PFSK-1 (cell line): ENCODE measurements around the gene ASIC4.

ENCODE experiments used
- FOXP2 ChIP-seq: optimal IDR thresholded peaks from 2 replicates; pipeline ENCODE3; 2011; ENCODE audit warnings: borderline replicate concordance, control low read depth, inconsistent platforms; ENCODE audit not compliant: insufficient read depth; ENCODE audit errors: extremely low read length, extremely low read depth
- POLR2AphosphoS5 ChIP-seq: IDR thresholded peaks from 2 replicates; pipeline ENCODE4 v1.6.1; 2012; ENCODE audit warnings: low read depth, mild to moderate bottlenecking, control low read depth, low read length, moderate library complexity
- REST ChIP-seq, 2 experiments: IDR thresholded peaks; 2 replicates each; pipeline versions ENCODE4 v1.6.1 to v1.8.0; 2011 to 2012; ENCODE audit warnings: low read depth in 2 of 2, low read length in 2 of 2, control low read depth in 1 of 2, inconsistent platforms in 1 of 2, mild to moderate bottlenecking in 1 of 2, moderate library complexity in 1 of 2; ENCODE audit not compliant: insufficient read depth in 1 of 2
- SIN3A ChIP-seq: IDR thresholded peaks from 2 replicates; pipeline ENCODE4 v1.6.1; 2012; ENCODE audit warnings: mild to moderate bottlenecking, low read length, moderate library complexity, borderline replicate concordance; ENCODE audit not compliant: insufficient read depth
- TAF1 ChIP-seq: IDR thresholded peaks from 2 replicates; pipeline ENCODE4 v1.6.1; 2012; ENCODE audit warnings: low read length, control low read depth, borderline replicate concordance; ENCODE audit not compliant: insufficient read depth

GRCh38 chr2:219563271-219563928 lies 49.1 kb downstream of the ASIC4 start:
- TF ChIP-seq REST (IDR thresholded peaks at IDR 0.05; ENCODE audit: insufficient read depth in 1 of 2, low read depth in 2 of 2, low read length in 2 of 2) (no peak), POLR2AphosphoS5 (no peak), SIN3A (no peak), FOXP2 (no peak), TAF1 (no peak)
